ENCODE data around the gene THEMIS. TPM values are rescaled to one million over a fixed set of nuclear protein-coding genes. Genes with fewer than 3 reads are reported as not detected.

THEMIS gene
- total and polyA plus RNA-seq, 10 of the 15 experiments (the other 5 are each of a cell fraction or from before 2014, with no cell fraction given) = 0.06 to 1.5 (median 0.08) TPM; not detected in 6

GRCh38 chr6:127921982-127922381 lies 21.1 kb upstream of the THEMIS start:
- ATAC-seq (no peak), FAIRE-seq (no peak), DNase-seq (ENCODE audit: low read depth, low spot score) (no peak)
- WGBS (ENCODE audit: insufficient coverage, insufficient replicate concordance, low lambda C conversion rate, missing lambda C conversion rate) = 48% methylated on average over 6 of the region's 6 CpGs
- no peak for TF ChIP-seq ASH2L (IDR thresholded peaks at IDR 0.05; ENCODE audit: borderline replicate concordance, low read depth)
- TF ChIP-seq ZBED1 (IDR thresholded peaks at IDR 0.05; ENCODE audit: borderline replicate concordance) = no peak
- no peak for TF ChIP-seq CBX5 (IDR thresholded peaks at IDR 0.05; ENCODE audit: low read depth)
- TF ChIP-seq KAT2A (conservative IDR thresholded peaks at IDR 0.05; ENCODE audit: control insufficient read depth, low read depth, low read length) = no peak
- no peak for TF ChIP-seq CTCF (IDR thresholded peaks at IDR 0.05 in 2 of 3, conservative IDR thresholded peaks at IDR 0.05 in 1 of 3; ENCODE audit: control insufficient read depth in 2 of 3, extremely low read depth in 1 of 3, insufficient read depth in 1 of 3, low read depth in 3 of 3, low read length in 3 of 3)
- no peak for TF ChIP-seq BRCA1 (IDR thresholded peaks at IDR 0.05; ENCODE audit: low read depth, low read length)
- TF ChIP-seq PAX8 (IDR thresholded peaks at IDR 0.05) = no peak
- TF ChIP-seq BCLAF1 (IDR thresholded peaks at IDR 0.05) = no peak
- TF ChIP-seq ZNF217 (IDR thresholded peaks at IDR 0.05) = no peak
- no peak for TF ChIP-seq WRNIP1 (IDR thresholded peaks at IDR 0.05; ENCODE audit: borderline replicate concordance, low read depth, low read length)
- TF ChIP-seq KLF5 (IDR thresholded peaks at IDR 0.05; ENCODE audit: partially characterized antibody) = no peak
- no peaks in the 10 kb centered on the region for H3K27me3 ChIP-seq (replicated peaks in 1 of 2; ENCODE audit: control insufficient read depth in 2 of 2, insufficient read depth in 2 of 2, low read length in 1 of 2)
- RAD21 ChIA-PET (ENCODE audit: unreplicated experiment) = no interaction called here
- intact Hi-C loops (cut with micrococcal nuclease; ENCODE audit: unreplicated experiment) (no loop called here), in situ Hi-C loops (cut with MboI) (no loop called here)
- CTCF ChIA-PET = no interaction called here
- BruUV-seq (replicated peaks) = no TSS peak
- H3K9me3 ChIP-seq (replicated peaks; ENCODE audit: control insufficient read depth, insufficient read depth, low read length) = no peaks in the 10 kb centered on the region; the same call in 2 of the 3 replicates
- H2AFZ ChIP-seq (ENCODE audit: control insufficient read depth, low read depth, low read length) = no peak overlapping the region
- no peak overlapping the region for H3K4me3 ChIP-seq
- H4K20me1 ChIP-seq (ENCODE audit: control insufficient read depth, insufficient read depth) = no peaks in the 10 kb centered on the region
- no peaks in the 10 kb centered on the region for H3K4me1 ChIP-seq (ENCODE audit: control insufficient read depth, insufficient read depth, low read length)
- H3K79me2 ChIP-seq (ENCODE audit: control insufficient read depth, insufficient read depth, low read length) = no peaks in the 10 kb centered on the region
- H3K27ac ChIP-seq (ENCODE audit: control insufficient read depth, insufficient read depth) = no peak overlapping the region
- no peaks in the 10 kb centered on the region for H3K36me3 ChIP-seq (ENCODE audit: control insufficient read depth in 2 of 2, insufficient read depth in 2 of 2, low read length in 1 of 2)
- no peak overlapping the region for H3K9ac ChIP-seq (ENCODE audit: control insufficient read depth, insufficient read depth, low read length)
- SMC1A ChIA-PET (ENCODE audit: uncharacterized antibody, unreplicated experiment) = no interaction called here
- POLR2A ChIA-PET = no interaction called here
- H3K4me2 ChIP-seq (ENCODE audit: control insufficient read depth, insufficient read depth) = no peak overlapping the region

Measured in GM12878 (cell line).